ENCODE data around the gene SERPINH1.

GRCh38 chr11:75591966-75592365 is 29.9 kb downstream of the SERPINH1 start:
- no peak for TF ChIP-seq YY1 (IDR thresholded peaks at IDR 0.05; ENCODE audit: insufficient read depth, insufficient read length)
- no peak for TF ChIP-seq SUZ12 (IDR thresholded peaks at IDR 0.05; ENCODE audit: extremely low read depth, insufficient read depth, insufficient read length)
